GM19099 (cell line): ENCODE data around the gene LCE3E.

Experiments
- POLR2A ChIP-seq: IDR thresholded peaks from 3 replicates; pipeline ENCODE4 v1.6.1; 2011; ENCODE audit warnings: low read depth; ENCODE audit not compliant: insufficient read length; ENCODE audit errors: extremely low read depth

LCE3E gene, protein sequence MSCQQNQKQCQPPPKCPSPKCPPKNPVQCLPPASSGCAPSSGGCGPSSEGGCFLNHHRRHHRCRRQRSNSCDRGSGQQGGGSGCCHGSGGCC

GRCh38 chr1:152566681-152567080 is at the start of gene LCE3E:
Gene LCE3E, minus strand, starts transcription at chr1:152566780. Its CDS starts 572 bp downstream, at chr1:152566208.
- TF ChIP-seq POLR2A: no peak

DNA sequence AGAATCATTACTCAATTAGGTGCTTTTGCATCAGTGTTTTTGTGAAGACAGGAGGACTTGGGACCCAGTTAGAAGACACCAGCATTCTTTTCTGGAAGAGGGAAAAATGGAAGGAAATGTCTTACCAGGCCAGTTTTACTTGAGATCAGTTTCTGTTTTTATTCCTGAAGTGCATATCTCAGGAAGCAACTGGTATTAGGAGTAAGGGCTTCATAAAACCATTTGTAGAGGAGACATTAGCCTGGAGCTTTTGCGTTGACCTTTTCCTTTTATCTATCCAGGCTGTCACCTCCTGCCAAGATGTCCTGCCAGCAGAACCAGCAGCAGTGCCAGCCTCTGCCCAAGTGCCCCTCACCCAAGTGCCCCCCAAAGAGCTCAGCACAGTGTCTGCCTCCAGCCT is 46.9 kb upstream of the LCE3E start, which contains the start of gene LCE3B:
Gene LCE3B (plus strand): TSS at position 301 of the 400 bp plus-strand sequence. CDS start 0 bp downstream, at position 301.
- no peak for TF ChIP-seq POLR2A

- TF ChIP-seq POLR2A: no peak
Observed at GRCh38 chr1:152599934-152600333, 33.4 kb upstream of the LCE3E start, which contains the start of gene LCE3C. Gene LCE3C, plus strand, starts transcription at chr1:152600234. Its CDS starts 498 bp downstream, at chr1:152600732.

- no peak for TF ChIP-seq POLR2A
Observed at GRCh38 chr1:152596986-152597385, 30.4 kb upstream of the LCE3E start.

DNA sequence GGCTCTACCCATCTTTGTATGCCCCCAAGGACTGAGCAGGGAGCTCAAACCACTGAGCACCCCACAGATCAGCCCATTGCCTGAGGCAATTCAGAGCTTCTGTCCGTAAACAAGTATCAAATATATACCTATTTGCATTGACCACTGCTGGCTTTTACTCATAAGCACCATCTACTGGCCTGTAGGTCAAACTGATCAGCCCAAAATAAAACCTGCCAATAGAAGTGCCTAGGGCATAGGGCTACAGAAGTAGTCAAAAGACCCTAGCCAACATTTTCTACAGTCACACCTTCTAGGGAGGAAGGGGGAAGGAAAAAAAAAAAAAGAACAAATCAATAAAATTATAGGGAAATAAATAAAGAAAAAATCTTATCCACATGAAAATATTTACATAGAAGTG is 19.0 kb upstream of the LCE3E start:
- no peak for TF ChIP-seq POLR2A

DNA sequence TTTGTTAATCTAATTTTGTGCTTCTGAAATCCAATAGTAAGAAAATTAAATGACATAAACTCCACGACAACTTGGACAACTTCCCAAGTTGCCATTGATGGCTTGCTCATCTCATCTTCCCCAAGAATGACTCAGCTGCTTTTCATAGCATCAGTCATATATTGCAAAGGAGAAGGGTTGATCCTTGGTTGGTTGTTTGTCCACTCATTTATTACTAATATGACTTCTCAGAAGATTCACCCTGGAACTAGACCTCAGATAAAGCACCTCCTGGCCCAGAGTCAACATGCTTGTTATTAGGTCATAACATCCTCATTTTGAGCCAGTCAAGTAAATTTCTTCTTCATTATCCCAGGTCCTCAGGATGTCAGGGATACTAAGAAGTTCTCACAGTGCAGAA is 16.1 kb upstream of the LCE3E start:
- TF ChIP-seq POLR2A: no peak

GRCh38 chr1:152580433-152580832 is 13.9 kb upstream of the LCE3E start, which contains the start of gene LCE3D:
Gene LCE3D, minus strand, starts transcription at chr1:152580516. Its CDS starts 580 bp downstream, at chr1:152579936.
- TF ChIP-seq POLR2A: no peak

- no peak for TF ChIP-seq POLR2A
Observed at GRCh38 chr1:152577168-152577567, 10.6 kb upstream of the LCE3E start.

GRCh38 chr1:152565535-152566215 is 905 bp downstream of the LCE3E start:
- no peak for TF ChIP-seq POLR2A

DNA sequence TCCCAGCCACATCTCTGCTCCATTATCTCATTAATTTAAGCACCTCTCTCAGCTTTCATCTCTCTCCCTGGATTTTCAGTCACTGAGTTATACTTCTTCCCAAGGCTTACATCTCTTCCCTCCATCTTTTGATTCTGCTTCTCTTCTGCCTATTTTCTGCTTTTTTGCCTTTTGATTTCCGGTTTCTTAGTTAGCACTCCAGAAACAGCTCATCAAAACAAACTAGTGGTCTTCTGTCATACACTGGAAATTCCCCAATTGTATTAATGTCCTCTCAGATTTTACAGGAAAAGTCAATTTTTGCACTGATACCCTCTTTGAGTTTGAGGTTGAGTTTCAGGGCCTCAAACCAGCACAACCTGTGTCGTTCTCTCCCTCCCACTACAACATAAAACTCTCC is 1.5 kb downstream of the LCE3E start:
- TF ChIP-seq POLR2A: no peak

DNA sequence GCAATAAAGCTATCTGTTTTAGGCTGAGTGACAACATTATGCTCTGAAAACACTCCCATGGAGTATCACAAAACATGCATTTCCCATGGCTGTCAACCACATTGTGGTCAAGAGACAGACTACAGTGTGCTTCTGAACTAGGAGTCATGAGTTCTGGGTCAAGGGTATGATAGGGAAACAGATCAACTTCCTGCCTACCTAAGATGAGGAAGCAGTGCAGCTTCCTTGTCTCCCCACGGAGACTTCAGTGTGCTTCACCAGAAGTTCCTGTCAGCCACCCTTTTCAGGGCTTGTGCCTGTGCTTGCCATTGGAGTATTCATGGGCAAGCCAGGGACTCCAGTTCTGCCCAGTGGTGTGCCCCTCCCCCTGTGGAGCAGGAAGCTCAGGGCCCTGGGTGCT is 19.9 kb downstream of the LCE3E start:
- no peak for TF ChIP-seq POLR2A

DNA sequence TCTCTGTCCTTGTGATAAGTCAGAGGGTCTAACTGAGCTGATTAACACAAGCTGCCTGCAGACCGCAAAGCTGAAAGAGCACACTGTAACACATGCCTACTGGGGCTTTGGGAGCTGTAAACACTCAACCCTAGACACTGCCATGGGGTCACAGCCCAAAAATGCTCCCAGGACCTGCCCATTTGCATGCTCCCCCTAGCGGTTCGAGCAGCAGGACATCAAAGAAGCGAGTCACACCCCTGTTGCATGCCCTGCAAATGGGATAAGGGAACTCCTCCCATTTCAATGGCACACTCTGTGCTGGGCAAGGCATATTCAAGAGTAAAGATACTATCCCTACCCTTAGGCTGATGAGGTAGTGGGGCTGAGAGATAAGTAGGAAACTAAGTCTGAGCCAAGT is 22.8 kb downstream of the LCE3E start:
- TF ChIP-seq POLR2A: no peak

- no peak for TF ChIP-seq POLR2A
Observed at GRCh38 chr1:152539901-152540300, 26.7 kb downstream of the LCE3E start.

GRCh38 chr1:152537496-152537895 is 29.1 kb downstream of the LCE3E start:
- no peak for TF ChIP-seq POLR2A

DNA sequence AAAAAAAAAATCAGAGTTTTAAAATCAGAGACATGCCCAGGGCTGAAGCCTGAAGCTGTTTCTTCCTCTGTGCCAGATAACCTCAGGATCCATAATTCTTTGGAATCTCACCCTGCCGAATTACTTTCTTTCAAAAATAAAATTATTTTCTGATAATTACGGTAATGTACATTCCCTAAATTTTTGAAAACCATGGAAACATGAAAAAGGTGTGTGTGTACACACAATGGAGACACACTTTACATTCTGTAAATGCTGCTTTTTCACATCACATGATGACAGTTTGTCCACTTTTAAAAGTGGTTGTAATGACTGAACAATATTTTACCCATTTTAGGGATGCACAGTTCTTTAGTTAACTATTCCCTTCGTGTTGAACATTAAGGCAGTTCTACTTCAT is 30.8 kb downstream of the LCE3E start:
- TF ChIP-seq POLR2A: no peak

GRCh38 chr1:152533327-152533938 is 33.1 kb downstream of the LCE3E start:
- no peak for TF ChIP-seq POLR2A
